ENCODE measurements around the gene TMEM126B.
"Not testable (repeated sequence)": the region's sequence is repeated elsewhere in the genome, so short reads cannot be mapped to it uniquely, and the experiment has no call there.

The TMEM126B gene

GRCh38 chr11:85651118-85651517 is 22.7 kb downstream of the TMEM126B start:
- no peak for DNase-seq

GRCh38 chr11:85652786-85653447 is 24.5 kb downstream of the TMEM126B start:
- DNase-seq: no peak

- DNase-seq: not testable (repeated sequence)
Measured at GRCh38 chr11:85654343-85654742, 25.9 kb downstream of the TMEM126B start.

DNA sequence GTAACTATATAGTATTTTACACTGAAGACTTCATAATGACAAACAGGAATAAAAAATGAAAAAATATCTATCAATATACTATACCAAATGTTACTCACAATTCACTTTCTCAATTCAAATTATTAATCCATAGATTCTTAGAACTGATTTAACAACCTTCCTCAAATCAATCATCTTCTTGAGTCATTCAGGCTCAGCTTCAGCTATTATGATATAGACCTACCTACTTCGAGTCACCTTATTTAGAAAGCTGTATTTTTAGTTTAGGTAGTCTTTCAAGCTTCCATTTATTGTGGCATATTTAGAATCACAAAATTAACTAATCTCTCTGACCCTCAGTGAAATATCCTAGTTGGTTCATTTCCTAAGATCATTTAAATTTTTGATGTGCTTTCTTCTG is 28.4 kb downstream of the TMEM126B start:
- DNase-seq: no peak

DNA sequence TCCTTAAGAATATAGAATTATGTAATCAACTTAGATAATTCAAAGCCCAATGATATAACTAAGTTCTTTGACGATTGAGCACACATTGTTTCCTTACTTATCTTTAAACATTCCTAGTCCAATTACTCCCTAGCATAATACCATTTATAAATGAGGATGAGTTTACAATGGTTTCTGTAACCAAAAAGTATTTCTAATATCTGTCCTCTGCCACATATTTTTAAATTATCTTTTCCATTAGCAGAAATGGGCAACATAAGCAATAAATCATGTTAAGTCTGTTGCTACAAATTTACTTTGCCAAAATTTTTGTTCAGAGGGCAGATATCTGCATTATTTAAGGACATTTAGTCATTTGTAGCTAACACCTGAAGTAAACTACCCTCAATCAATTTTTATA is 29.8 kb downstream of the TMEM126B start:
- no peak for DNase-seq

GRCh38 chr11:85661972-85662664 is 33.7 kb downstream of the TMEM126B start:
- no peak for DNase-seq

- DNase-seq: no peak
Measured at GRCh38 chr11:85663080-85663752, 34.8 kb downstream of the TMEM126B start.

- DNase-seq: peak; percentile 43 to 62
Measured at GRCh38 chr11:85663753-85664614, 35.6 kb downstream of the TMEM126B start.

DNA sequence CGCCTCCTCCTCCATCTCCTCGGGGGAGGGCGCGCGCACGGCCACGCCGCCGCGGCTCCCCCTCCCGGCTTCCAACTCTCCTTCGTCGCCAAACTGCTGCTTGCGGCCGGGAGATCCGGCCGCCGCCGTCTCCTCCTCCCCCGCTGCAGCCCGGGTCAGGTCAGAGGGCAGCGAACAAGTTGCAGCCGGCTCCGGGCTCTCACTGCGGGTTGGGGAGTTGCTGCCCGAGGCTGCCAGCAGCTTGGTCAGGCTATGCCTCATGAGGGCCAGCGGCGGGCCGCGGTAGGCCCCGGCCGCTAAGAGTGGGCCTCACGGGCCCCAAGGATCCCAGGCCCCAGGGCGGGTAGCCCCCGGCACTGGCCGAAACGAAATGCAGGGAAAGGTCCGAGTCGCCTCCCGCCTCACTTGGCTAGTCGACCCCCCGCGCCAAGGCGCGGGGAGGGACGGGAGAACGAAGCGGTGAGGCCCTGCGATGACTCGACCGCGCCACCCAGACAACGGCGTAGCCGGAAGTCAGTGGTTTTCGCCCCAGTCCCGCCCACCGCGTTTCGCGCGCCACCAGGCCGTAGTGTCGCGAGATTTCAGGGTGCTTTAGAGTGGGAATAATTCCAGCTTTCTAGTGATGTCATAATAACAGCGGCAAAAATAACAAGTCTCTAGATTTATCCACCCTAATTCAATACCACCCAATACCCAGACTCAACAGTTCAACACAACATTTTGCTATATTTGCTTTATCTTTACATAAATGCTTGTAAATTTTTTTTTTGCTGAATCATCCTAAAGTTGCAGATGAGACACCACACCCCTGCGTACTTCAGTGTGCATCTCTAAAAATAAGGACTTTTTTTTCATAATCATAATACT is 36.5 kb downstream of the TMEM126B start, which contains the start of gene CREBZF:
CREBZF (minus strand) TSS at position 515 of the 867 bp plus-strand sequence; CDS start at position 261, 254 bp downstream.
- peak; percentile 81 to 92 for DNase-seq

DNA sequence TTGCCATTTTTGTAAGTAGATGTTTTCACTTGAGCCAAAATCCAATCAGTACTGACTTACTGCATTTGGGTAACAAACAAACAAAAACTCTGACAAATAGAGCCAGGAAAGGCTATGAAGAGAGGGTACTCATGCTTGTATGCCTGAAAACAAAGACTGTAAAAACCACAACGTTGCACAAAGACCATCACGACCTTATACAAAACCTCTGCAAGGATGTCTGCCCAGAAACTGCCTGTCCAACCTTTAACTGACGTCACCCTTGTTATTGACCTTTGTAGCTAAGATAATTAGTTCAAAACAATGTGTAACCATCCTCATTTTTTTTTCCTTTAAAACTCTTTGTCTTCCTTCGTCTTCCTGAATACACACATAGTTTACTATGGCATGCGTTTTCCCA is 37.3 kb downstream of the TMEM126B start:
- no peak for DNase-seq

- no peak for DNase-seq
Measured at GRCh38 chr11:85666687-85667086, 38.3 kb downstream of the TMEM126B start.

GRCh38 chr11:85668157-85668556 is 39.8 kb downstream of the TMEM126B start:
- no peak for DNase-seq

DNA sequence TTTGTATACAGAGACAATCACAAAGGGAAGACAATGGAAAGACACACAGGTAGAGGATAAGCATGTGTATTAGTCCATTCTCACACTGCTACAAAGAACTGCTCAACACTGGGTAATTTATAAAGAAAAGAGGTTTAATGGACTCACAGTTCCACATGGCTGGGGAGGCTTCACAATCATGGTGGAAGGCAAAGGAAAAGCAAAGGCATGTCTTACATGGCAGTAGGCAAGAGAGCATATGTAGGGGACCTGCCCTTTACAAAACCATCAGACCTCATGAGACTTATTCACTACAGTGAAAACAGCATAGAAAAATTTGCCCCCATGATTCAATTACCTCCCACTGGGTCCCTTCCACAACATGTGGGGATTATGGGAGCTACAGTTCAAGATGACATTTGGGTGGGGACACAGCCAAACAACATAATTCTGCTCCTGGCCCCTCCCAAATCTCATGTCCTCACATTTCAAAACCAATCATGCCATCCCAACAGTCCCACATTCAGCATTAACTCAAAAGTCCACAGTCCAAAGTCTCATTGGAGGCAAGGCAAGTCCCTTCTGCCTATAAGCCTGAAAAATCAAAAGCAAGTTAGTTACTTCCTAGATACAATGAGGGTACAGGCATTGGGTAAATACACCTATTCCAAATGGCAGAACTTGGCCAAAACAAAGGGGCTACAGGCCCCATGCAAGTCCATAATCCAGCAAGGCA is 42.7 kb downstream of the TMEM126B start:
- not testable (repeated sequence) for DNase-seq

DNA sequence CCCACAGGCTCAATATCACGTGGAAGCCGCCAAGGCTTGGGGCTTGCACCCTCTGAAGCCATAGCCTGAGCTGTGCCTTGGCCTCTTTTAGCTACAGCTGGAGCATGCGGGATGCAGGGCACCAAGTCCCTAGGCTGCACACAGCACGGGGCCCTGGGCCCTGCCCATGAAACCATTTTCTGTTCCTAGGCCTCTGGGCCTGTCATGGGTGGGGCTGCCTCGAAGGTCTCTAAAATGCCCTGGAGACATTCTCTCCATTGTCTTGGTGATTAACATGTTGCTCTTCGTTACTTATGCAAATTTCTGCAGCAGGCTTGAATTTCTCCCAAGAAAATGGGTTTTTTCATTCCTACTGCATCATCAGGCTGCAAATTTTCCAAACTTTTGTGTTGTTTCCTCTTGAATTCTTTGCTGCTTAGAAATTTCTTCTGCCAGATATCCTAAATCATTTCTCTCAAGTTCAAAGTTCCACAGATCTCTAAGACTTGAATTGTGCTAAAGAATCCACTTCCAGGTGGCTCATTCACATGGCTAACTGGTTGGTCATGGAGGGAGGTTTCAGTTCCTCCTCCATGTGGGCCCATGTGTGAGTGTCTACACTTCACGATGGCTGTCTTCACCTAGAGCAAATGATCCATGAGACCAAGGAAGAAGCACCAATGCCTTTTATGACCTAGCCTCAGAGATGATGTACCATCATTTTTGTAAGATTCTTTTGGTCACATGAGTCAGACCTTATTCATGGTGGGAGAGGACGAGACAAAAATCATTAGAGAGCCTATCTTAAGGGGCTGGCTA is 43.9 kb downstream of the TMEM126B start:
- DNase-seq: no peak

GRCh38 chr11:85673393-85673792 is 45.0 kb downstream of the TMEM126B start:
- no peak for DNase-seq

- DNase-seq: no peak
Measured at GRCh38 chr11:85679576-85679975, 51.2 kb downstream of the TMEM126B start.

GRCh38 chr11:85680897-85681296 is 52.5 kb downstream of the TMEM126B start:
- DNase-seq: no peak

GRCh38 chr11:85682330-85683305 is 54.2 kb downstream of the TMEM126B start:
- DNase-seq: peak; percentile 70 to 74
